Progenitor cell of endocrine pancreas (in vitro differentiated cells): ENCODE measurements around the gene LDAH. TPM values are rescaled to one million over a fixed set of nuclear protein-coding genes. Genes with fewer than 3 reads are reported as not detected.

Experiments used
- DNase-seq: peaks from one replicate; pipeline ENCODE4 v3.0.0; 2021; ENCODE audit warnings: low spot score; ENCODE audit not compliant: unreplicated experiment
- H3K27ac Mint-ChIP-seq: 2 replicates; pipeline ENCODE4 v1.8.0; 2021; ENCODE audit warnings: mild to moderate bottlenecking, moderate library complexity, mixed read lengths
- H3K27me3 Mint-ChIP-seq: 2 replicates; pipeline ENCODE4 v1.8.0; 2021; ENCODE audit warnings: mixed read lengths
- H3K36me3 Mint-ChIP-seq: 2 replicates; pipeline ENCODE4 v1.8.0; 2022; ENCODE audit warnings: mixed read lengths; ENCODE audit not compliant: insufficient read depth
- H3K4me1 Mint-ChIP-seq: 2 replicates; pipeline ENCODE4 v1.8.0; 2021; ENCODE audit warnings: low read depth, mixed read lengths
- H3K4me3 Mint-ChIP-seq: 2 replicates; pipeline ENCODE4 v1.8.0; 2021; ENCODE audit warnings: low read depth, mild to moderate bottlenecking, moderate library complexity, mixed read lengths
- H3K9me3 Mint-ChIP-seq: 2 replicates; pipeline ENCODE4 v1.8.0; 2021; ENCODE audit warnings: low read depth, mixed read lengths
- CTCF ChIP-seq: fragments of 200-600 bp; sonication (generic); IDR thresholded peaks from one replicate; pipeline ENCODE4 v1.5.0; 2021; ENCODE audit warnings: antibody characterized with exemption, mild to moderate bottlenecking; ENCODE audit not compliant: unreplicated experiment
- total RNA-seq: library from RNA; stranded (reverse); gene quantifications from 2 replicates; pipeline ENCODE4 v1.2.1, GENCODE V29; 2021

Gene LDAH
- total RNA-seq, 1 donor from 2014 or later, result 25.1 TPM

- DNase-seq, result no peak
- no peak for TF ChIP-seq CTCF
- H3K27me3 Mint-ChIP-seq, result no peaks in the 10 kb centered on the region
- H3K9me3 Mint-ChIP-seq, result no peaks in the 10 kb centered on the region
- H3K4me3 Mint-ChIP-seq, result no peak overlapping the region
- H3K4me1 Mint-ChIP-seq, result no peaks in the 10 kb centered on the region
- H3K36me3 Mint-ChIP-seq, result peaks cover 11% of the 10 kb centered on the region
- H3K27ac Mint-ChIP-seq, result no peak overlapping the region
Measured at GRCh38 chr2:20641123-20641985, 181.5 kb downstream of the LDAH start.

GRCh38 chr2:20640411-20641122 lies 182.3 kb downstream of the LDAH start:
- H3K4me3 Mint-ChIP-seq, result no peak overlapping the region
- peaks cover 3% of the 10 kb centered on the region for H3K4me1 Mint-ChIP-seq
- no peak overlapping the region for H3K27ac Mint-ChIP-seq
- no peak for TF ChIP-seq CTCF
- H3K9me3 Mint-ChIP-seq, result no peaks in the 10 kb centered on the region
- no peak for DNase-seq
- no peaks in the 10 kb centered on the region for H3K27me3 Mint-ChIP-seq
- peaks cover 13% of the 10 kb centered on the region for H3K36me3 Mint-ChIP-seq

GRCh38 chr2:20638646-20639430 lies 184.1 kb downstream of the LDAH start:
- Mint-ChIP-seq H3K9me3 (no peaks in the 10 kb centered on the region), H3K36me3 (peaks cover 6% of the 10 kb centered on the region), H3K27me3 (no peaks in the 10 kb centered on the region), H3K4me1 (peaks cover 12% of the 10 kb centered on the region), H3K27ac (no peak overlapping the region), H3K4me3 (no peak overlapping the region)
- no peak for TF ChIP-seq CTCF
- no peak for DNase-seq

- DNase-seq, result no peak
- H3K27me3 Mint-ChIP-seq, result no peaks in the 10 kb centered on the region
- no peak overlapping the region for H3K4me3 Mint-ChIP-seq
- peaks cover 4% of the 10 kb centered on the region for H3K36me3 Mint-ChIP-seq
- no peak for TF ChIP-seq CTCF
- no peaks in the 10 kb centered on the region for H3K9me3 Mint-ChIP-seq
- H3K27ac Mint-ChIP-seq, result no peak overlapping the region
- peaks cover 13% of the 10 kb centered on the region for H3K4me1 Mint-ChIP-seq
Measured at GRCh38 chr2:20638014-20638413, 184.9 kb downstream of the LDAH start.

GRCh38 chr2:20637147-20637546 lies 185.8 kb downstream of the LDAH start:
- DNase-seq, result no peak
- Mint-ChIP-seq H3K4me3 (no peak overlapping the region), H3K4me1 (peaks cover 13% of the 10 kb centered on the region), H3K9me3 (no peaks in the 10 kb centered on the region), H3K27ac (no peak overlapping the region), H3K36me3 (peaks cover 4% of the 10 kb centered on the region), H3K27me3 (no peaks in the 10 kb centered on the region)
- TF ChIP-seq CTCF, result no peak
